Stimulated activated CD8-positive, alpha-beta memory T cell treated with anti-CD3 and anti-CD28 coated beads, Interleukin-4, amount 100 ng/mL, for 24 hours (primary cell): Measurements from ENCODE around the gene NAA15.
"Not testable (repeated sequence)": the region's sequence is repeated elsewhere in the genome, so short reads cannot be mapped to it uniquely, and the experiment has no call there.

Experiments used
- DNase-seq: peaks from one replicate; pipeline ENCODE4 v3.0.0-alpha.2; 2020; ENCODE audit warnings: low read depth

Gene NAA15

DNA sequence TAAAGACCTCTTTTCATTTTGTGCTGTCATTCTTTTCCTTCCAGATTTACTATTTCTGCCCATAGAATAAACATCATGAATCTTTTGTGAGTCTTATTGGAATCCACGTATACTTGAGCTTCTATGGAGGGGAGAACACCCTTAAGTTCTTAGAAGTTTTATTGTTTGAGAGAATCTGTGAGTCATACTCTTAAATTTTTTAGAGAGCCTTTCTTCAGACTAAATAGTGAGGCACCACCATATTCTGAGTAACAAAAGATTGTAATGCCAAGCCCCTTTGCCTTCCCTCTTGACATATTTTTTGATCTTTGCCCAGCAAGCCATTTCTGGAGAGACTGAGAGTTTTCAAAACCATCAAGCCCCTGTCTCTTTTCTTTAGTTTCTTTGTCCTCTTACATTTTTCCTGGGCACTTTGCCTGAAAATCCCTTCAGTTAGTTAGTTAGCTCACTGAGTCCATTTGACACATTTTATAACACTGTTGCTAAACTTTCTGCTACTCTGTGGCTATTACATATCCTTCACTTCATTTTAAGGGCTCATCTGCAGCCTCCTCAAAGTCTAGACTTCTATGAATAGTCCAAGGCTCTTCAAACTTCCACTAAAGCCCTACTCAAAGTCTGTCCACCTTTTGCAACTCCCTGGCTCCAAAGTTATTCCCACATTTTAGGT lies 66.3 kb downstream of the NAA15 start:
- DNase-seq, result no peak

DNA sequence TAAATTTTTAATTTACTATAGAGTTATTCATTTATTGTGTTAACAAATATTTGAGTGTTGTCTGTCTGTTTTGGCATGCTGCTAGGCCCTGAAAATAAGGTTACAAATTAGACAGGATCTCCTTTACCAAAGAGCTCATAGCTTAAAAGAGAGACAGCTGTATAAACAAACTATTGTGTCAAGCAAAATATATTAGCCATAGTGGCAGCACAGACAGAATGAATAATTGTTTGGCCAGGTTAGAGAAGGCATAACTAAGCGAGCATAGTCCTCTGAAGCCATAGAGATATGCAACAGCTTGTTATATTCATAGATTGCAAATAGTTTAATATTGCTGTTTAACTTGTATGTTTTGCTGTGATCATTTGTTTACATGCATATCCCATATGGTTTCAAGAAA lies 67.7 kb downstream of the NAA15 start:
- DNase-seq, result no peak

DNA sequence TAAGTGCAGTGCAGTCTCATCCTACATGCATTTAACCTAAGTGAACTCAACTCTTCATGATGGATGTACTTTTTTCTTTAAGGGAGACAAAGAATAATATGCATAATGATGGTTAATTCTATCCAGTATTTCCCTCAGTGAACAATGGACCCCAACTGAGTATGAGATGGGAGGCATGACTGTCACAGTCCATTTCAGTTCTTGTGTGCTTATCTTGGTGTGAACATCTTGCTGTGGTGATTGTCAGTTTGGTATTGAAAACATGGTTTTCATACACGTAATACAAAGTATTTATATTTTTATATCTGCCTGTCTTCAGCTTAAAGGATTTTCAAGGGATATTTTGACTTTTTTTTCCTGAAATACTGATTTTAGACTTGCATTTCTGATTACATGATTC lies 72.9 kb downstream of the NAA15 start:
- no peak for DNase-seq

DNA sequence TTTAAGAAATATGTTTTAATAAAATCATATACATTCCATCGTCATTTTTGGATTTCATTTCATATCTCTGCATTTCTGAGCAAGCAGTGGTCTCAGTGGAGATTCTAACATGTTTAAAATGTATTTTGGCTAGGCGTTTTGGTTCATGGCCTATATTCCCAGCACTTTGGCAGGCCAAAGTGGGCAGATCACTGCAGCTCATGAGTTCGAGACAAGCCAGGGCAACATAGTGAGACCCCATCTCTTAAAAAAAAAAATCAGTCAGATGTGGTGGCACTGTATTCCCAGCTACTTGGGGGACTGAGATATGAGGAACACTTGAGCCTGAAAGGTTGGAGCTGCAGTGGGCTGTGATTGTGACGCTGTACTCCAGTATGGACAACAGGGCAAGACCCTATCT lies 85.1 kb downstream of the NAA15 start:
- DNase-seq, result no peak

DNA sequence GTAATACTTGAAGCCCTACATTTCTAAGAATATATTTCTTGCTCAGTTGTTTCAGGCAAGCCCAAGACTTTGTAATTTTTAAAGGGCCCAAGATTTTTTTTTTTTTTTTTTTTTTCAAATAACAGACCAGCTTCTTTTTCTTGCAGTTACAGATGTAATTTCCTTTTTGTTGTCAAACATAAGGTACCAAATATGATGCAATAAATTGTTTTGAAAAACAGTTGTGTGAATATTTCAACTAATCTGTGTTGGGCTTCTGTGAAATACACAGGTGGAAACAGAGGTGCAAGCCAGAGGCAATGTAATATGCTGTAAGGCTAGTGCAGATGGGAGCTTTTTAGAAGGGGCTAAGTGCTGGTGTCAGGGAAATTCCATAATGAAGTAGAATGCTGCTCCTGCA lies 87.8 kb downstream of the NAA15 start:
- DNase-seq, result no peak

DNA sequence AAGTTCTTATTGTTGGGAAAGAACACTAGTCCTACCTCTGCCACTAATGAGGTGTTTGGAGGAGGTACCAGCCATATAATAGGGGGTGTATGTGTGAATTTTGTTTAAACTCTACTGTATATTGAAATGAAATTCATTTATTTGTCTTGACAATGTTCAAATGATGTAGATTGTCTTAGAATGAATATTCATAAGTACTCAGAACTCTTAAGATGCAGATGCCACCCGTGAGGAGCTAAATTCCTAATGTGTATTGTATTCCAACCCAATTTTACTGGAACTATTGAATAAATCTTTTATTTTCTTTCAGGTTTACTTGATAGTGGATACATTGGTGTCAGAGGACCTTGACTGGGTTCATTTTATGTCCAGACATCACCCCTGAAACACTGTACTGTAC lies 88.7 kb downstream of the NAA15 start:
- no peak for DNase-seq

DNA sequence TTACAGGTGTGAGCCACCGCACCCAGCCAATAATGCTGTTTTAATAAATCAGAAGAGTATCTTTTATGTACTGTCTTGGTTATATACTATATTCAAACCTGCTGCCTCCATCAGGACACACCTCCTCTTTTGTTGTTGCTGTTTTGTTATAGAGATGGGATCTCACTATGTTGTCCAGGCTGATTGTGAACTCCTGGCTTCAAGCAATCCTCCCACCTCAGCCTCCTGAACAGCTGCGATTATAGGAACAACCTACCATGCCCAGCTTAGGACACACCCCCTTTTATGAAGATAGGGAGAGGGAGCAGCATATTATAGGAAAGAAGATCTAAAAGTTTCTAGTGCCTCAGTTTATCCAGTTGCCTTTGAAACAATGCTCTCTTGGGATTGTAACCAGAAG lies 90.4 kb downstream of the NAA15 start:
- DNase-seq, result no peak

DNA sequence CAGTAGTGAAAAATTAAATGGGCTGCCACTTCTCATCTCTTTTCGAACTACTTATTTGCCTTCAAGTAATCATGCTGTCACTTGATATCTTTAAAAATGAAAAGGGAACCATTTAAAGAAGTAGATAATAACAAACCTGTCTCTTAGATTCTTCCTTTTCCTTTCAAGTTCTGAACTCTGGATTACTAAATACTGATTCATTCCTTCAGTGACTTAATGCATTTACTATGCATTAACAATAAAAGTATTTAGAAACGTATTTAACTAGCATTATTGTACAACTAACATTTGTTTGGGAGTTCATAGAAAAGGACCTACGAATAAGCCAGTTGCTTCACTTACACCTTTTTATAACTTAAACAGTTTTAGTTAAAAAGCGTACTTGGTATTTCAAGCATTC lies 91.5 kb downstream of the NAA15 start:
- no peak for DNase-seq

DNA sequence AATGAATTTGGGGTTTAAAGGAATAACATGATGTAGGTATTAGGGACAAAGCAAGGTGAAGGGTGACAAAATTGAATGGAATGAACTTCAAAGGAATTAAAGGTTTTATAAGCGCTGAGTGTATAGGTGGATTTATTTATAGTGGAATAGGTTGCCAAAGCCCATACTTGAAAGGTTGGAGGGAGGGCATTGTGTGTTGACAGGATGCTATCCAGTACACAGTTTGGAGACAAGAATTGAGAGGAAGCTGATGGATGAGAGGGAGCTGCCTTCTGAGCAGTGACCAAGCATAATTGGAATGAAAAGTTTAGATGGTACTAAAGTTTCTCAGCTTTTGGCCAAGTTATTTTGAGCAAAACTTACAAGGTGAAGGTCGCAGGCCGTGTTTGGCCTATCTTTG lies 100.1 kb downstream of the NAA15 start:
- no peak for DNase-seq

DNA sequence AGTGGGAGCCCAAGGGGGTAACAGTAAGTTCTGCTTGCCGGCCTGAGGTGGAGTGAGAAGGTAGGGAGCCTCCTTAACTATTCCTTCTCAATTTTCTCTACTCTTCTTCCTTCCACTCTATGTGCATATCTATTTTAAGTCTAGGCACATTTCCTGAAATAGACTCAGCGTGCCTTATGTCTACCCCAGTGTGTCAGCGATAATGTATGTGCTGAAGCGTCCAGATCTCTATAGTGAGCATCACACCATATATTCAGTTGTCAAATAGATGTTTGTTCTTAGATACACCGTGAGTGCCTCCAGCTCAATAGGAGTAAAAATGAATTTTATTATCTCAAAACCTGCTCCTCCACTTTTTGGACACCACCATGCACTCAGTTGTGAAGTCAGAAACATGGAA lies 101.1 kb downstream of the NAA15 start:
- DNase-seq, result no peak

DNA sequence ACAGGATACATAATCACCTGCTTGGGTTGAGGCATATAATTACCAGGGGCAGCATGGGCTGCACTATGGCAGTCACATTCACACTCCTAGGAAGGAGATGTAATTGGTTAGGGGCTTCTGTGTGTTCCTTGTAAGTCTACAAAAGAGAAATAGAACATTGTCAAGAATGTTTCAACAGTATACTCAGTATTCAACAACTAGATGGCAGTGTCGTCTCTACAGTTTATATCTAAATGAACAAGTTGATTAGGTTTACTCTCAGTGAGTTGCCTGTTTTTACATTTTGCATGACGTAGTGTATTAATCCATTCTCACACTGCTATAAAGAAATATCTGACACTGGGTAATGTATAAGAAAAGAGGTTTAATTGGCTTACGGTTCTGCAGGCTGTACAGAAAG lies 102.2 kb downstream of the NAA15 start:
- DNase-seq, result no peak

DNA sequence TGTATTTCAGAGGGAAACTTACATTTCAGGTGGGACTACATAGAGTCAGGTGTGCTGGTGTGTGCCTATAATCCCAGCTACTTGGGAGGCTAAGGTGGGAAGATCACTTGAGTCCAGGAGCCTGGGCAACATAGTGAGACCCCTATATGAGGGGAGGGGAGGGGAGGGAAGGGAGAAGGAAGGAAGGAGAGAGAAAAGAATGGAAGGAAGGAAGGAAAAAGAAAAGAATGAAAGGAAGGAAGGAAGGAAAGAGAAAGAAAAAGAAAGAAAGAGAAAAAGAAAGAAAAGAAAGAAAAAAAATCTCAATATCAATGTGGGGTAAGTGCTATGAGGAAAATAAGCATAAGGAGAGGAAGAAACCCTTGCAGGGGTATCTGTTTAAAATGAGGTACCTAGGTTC lies 109.0 kb downstream of the NAA15 start:
- DNase-seq, result no peak

DNA sequence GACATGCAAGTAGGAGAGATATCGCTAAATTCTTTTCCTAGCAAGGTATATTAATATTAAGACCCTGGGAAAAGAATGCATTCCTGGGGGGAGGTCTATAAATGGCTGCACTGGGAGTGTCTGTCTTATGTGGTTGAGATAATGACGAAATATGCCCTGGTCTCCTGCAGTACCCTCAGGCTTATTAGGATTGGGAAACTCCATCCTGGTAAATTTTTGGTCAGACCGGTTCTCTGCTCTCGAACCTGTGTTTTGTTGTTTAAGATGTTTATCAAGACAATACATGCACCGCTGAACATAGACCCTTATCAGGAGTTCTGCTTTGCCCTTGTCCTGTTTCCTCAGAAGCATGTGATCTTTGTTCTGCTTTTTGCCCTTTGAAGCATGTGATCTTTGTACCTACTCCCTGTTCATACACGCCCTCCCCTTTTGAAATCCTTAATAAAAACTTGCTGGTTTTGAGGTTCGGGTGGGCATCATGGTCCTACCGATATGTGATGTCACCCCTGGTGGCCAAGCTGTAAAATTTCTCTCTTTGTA lies 113.4 kb downstream of the NAA15 start:
- DNase-seq, result not testable (repeated sequence)

DNA sequence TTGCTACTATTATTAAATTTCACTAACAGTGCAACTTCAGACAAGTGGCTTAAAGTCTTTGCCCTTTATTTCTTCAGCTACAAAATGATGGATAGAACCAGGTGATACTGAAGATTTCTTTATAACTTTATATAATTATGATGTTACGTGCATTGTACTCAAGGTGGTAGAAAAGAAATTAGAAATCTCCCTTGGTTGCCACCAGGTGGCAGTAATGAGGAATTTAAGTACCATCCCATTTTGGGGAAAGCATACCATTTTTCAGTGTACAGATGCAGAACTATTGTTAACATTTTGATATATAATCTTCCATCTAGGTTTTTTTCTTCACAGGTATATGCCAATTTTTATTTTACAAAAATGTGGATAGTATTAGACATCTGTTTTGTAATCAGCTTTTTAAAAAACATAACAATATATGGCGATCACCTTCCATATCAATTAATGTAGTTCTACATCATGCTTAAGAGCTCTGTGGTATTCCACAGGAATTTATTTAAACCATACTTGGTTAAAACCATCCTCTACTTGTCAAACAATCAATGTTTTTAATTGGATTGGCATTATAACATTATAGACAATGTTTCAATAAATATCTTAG lies 114.9 kb downstream of the NAA15 start:
- no peak for DNase-seq

DNA sequence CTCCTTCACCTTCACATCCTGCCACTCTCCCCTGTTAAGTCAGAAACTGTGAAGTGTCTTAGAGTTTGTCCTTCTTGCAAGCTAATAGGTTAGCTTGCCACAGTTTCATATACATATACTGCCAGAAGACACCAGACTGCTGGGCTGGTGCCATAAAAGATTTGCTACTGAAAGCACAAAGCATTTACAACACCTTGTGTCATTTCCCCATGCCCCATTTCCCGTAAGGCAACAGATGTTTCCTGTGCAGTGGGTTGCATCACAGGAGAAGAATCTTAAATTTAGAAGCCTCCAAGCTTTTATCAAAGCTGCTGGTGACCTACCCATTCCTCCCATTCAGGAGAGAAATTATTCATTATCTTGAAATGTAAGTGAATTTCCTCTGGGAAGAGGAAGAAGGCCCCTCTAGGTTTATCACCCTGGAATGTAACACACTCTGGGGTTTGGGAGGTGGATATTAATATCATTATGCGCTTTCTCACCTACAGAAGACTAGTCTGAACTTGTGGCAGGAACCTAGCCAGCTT lies 118.1 kb downstream of the NAA15 start:
- no peak for DNase-seq

DNA sequence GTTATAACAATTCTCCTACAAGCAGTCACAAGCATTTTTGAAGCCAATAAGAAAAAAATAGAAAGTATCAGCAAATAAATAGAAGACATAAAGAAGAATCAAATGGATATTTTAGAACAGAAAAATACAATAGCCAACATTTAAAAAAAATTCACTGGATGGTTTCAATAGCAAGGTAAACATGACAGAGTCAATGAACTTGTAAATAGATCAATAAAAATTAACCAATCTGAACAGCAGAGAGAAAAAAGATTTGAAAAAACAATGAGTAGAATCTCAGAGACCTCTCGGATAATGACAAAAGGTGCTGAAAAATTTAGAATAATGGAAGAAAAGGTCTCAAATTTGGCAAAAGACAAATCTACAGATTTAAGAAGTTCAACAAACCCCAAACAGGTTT lies 119.3 kb downstream of the NAA15 start:
- DNase-seq, result no peak

DNA sequence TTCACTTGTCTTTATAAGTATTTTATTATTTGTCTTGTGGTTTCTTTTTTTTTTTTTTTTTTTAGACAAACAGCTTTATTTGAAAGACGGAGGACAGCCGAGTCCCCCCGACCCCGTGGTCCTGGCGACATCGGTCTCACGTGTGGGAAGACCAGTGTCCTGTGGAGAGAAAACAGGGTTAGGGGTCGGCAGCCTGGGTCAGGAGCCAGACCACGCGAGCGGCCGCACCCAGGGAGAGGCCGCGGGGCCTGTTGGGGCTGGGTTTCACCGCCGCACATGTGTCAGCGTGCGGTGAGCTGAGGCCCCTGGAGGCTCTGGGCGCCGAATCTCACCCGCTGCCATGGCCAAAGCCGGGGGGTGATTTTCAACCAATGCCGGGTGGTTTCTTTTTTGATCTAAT lies 134.8 kb downstream of the NAA15 start:
- no peak for DNase-seq

DNA sequence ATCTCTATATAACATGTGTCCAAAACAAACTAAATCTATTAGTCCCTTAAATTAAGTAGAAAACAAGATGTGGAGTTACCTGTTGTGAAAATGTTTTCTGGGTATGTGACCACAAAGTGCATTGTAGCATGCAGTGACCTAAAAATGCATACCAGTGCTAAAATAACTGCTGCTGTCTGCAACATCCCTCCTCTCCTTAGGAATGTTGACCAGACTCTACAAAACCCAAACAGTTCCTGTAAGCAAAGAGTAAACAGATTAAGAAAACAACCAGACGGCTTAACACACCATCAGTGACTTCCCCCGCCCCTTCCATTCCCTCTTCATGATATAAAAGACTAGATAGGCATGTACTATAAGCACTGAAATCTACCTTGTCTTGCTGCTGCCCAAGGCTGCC lies 136.8 kb downstream of the NAA15 start:
- no peak for DNase-seq

DNA sequence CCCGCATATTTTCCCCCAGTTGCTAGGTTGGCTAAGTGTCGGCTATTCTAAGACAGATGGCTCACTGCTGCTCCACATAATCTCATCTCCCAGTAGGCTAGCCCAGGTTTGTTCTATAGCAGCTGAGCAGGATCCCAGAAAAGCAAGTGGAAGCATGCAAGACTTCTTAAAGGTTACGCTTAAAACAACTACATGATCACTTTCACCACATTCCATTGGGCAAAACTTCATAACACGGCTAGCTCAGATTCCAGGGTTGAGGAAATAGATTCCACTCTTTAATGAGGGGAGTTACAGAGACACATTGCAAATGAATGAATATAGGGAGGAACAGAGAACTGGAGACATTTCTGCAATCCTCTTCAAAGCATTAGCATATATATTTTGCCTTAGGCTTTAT lies 139.7 kb downstream of the NAA15 start:
- DNase-seq, result no peak

DNA sequence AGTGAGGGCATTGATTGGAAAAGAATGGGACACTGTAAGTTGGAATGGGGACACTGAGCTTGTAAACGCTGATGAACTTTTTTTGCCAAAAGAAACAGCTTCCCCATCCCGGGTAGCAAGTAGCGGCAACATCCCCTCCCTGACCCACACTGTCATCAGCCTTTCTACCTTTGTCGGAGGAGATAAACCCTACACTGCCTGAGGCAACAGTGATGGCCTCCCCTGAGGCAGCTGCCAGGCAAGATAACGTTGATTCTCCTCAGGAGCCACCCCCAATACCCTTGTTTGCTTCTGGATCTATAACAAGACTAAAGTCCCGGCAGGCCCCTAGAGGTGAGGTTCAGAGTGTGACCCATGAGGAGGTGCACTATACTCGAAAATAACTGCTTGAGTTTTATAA lies 142.4 kb downstream of the NAA15 start:
- no peak for DNase-seq

DNA sequence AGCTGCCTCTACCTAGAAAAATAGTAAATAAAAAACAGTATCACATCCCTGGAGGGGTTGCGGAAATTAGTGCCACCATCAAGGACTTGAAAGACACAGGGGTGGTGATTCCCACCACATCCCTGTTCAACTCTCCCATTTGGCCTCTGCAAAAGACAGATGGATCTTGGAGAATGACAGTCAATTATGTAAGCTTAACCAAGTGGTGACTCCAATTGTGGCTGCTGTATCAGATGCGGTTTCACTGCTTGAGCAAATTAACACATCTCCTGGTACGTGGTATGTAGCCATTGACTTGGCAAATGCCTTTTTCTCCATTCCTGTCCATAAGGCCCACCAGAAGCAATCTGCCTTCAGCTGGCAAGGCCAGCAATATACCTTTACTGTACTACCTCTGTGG lies 143.6 kb downstream of the NAA15 start:
- not testable (repeated sequence) for DNase-seq

DNA sequence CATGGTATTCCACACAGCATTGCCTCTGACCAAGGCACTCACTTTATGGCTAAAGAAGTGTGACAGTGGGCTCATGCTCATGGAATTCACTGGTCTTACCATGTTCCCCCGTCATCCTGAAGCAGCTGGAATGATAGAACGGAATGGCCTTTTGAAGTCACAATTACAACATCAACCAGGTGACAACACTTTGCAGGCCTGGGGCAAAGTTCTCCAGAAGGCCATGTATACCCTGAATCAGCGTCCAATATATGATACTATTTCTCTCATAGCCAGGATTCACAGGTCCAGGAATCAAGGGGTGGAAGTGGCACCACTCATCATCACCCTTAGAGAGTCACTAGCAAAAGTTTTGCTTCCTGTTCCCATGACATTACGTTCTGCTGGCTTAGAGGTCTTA lies 145.8 kb downstream of the NAA15 start:
- DNase-seq, result not testable (repeated sequence)

DNA sequence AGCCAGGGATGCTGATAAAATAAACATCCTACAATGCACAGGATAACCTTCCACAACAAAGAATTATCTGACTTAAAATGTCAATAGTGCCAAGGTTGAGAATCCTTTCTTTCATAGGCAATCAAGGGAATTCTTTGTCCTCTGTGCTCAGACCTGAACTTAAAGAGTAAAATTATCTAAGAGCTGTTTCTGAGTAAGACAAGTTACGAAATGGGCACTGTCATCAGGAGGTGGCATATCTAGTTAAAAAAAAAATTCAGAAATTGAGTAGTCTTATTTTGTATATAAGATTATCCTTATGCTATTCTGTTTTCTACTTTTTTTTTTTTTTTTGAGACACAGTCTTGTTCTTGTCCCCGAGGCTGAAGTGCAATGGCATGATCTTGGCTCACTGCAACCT lies 149.3 kb downstream of the NAA15 start:
- no peak for DNase-seq

DNA sequence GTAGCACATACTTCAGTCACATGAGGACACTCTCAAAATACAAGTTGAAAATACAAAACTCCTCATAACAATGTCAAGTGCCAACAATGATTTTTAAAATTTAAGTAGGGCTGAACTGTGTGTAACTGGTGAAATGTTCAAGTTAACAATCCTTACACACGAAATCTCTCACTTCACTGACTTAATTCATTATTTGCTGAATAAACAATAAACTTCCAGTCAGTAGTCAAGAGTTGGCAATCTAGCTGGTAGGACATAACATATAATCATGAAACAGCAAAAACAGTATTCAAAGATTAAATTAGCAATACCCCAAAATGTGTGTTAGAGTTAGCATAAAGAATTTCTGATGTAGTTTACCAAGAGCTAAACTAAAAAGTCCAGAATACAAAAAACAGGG lies 150.7 kb downstream of the NAA15 start:
- no peak for DNase-seq
